B cell (primary cell): Measurements from ENCODE around the gene DIS3L2. TPM values are rescaled to one million over a fixed set of nuclear protein-coding genes. Genes with fewer than 3 reads are reported as not detected.

Experiments used
- ATAC-seq: fragments of 200-7000 bp; cut with Tn5 transposase; one replicate; pipeline ENCODE4 v1.10.0; 2021; ENCODE audit warnings: low read depth, mild to moderate bottlenecking, moderate number of reproducible peaks, moderate library complexity
- CTCF ChIA-PET: fragments of 350-600 bp; sonication (Branson Sonifier 250); formaldehyde crosslinking; loops from one replicate; lab custom pipeline; 2021; ENCODE audit warnings: antibody characterized with exemption, inconsistent platforms; lab: Charles Lee
- POLR2A ChIA-PET: fragments of 350-600 bp; sonication (Branson Sonifier 250); formaldehyde crosslinking; loops from one replicate; lab custom pipeline; 2021; ENCODE audit warnings: antibody characterized with exemption; lab: Charles Lee
- DNase-seq: peaks from one replicate; pipeline ENCODE4 v3.0.0; 2013
- H2AFZ ChIP-seq: 2 replicates; pipeline ENCODE4 v1.6.1; 2012; ENCODE audit warnings: mild to moderate bottlenecking, low read depth, low read length; ENCODE audit not compliant: insufficient read depth, poor library complexity, severe bottlenecking
- H3K27ac ChIP-seq, 2 donors: 1 replicate in 1 of 2; 2 replicates in 1 of 2; pipeline ENCODE4 v1.5.1; 2012 to 2013; ENCODE audit warnings: low read length in 2 of 2, mild to moderate bottlenecking in 2 of 2, moderate library complexity in 1 of 2
- H3K27me3 ChIP-seq, 4 experiments: fragments of 200-600 bp in 1 of 4; sonication (generic) in 1 of 4; replicated peaks in 1 of 4; 1 replicate in 2 of 4; 2 replicates in 2 of 4; pipeline versions ENCODE4 v1.6.1 to v1.7.0; 2013 to 2016; ENCODE audit warnings: low read length in 3 of 4, mild to moderate bottlenecking in 2 of 4, mixed read lengths in 1 of 4, moderate library complexity in 1 of 4; ENCODE audit not compliant: insufficient read depth in 4 of 4, control insufficient read depth in 3 of 4; ENCODE audit errors: control extremely low read depth in 1 of 4
- H3K36me3 ChIP-seq, 2 experiments: replicated peaks in 1 of 2; 1 replicate in 1 of 2; 2 replicates in 1 of 2; pipeline versions ENCODE4 v1.6.1 to v1.7.1; 2013; ENCODE audit warnings: low read length in 1 of 2; ENCODE audit not compliant: insufficient read depth in 2 of 2, control insufficient read depth in 1 of 2; ENCODE audit errors: control extremely low read depth in 1 of 2, extremely low read depth in 1 of 2
- H3K4me1 ChIP-seq, 2 donors: fragments of 200-600 bp in 1 of 2; sonication (generic) in 1 of 2; 1 replicate in 1 of 2; 2 replicates in 1 of 2; pipeline versions ENCODE4 v1.5.1 to v1.6.1; 2013 to 2017; ENCODE audit warnings: low read length in 2 of 2; ENCODE audit not compliant: control insufficient read depth in 2 of 2, insufficient read depth in 2 of 2
- H3K4me2 ChIP-seq: replicated peaks from 2 replicates; pipeline ENCODE3; 2012; ENCODE audit warnings: mild to moderate bottlenecking, low read depth, low read length; ENCODE audit not compliant: poor library complexity, severe bottlenecking
- H3K4me3 ChIP-seq, 5 experiments: fragments of 200-600 bp in 1 of 5; sonication (generic) in 1 of 5; 1 replicate in 3 of 5; 2 replicates in 2 of 5; pipeline versions ENCODE4 v1.5.1 to v1.7.0; 2011 to 2016; ENCODE audit warnings: low read length in 4 of 5, mild to moderate bottlenecking in 4 of 5, low read depth in 2 of 5, control low read depth in 1 of 5, moderate library complexity in 1 of 5; ENCODE audit not compliant: insufficient read depth in 1 of 5; ENCODE audit errors: control extremely low read depth in 1 of 5, extremely low read depth in 1 of 5
- H3K79me2 ChIP-seq: fragments of 200-600 bp; sonication (generic); one replicate; pipeline ENCODE4 v1.6.0; 2016; ENCODE audit warnings: low read length; ENCODE audit not compliant: control insufficient read depth, insufficient read depth
- H3K9ac ChIP-seq: fragments of 200-600 bp; sonication (generic); 2 replicates; pipeline ENCODE4 v1.6.1; 2017; ENCODE audit warnings: mild to moderate bottlenecking, low read length, moderate library complexity
- H3K9me3 ChIP-seq, 3 donors: one replicate each; pipeline versions ENCODE4 v1.6.1 to v1.7.1; 2013; ENCODE audit warnings: low read length in 2 of 3; ENCODE audit not compliant: control insufficient read depth in 2 of 3, insufficient read depth in 1 of 3; ENCODE audit errors: control extremely low read depth in 1 of 3
- H4K20me1 ChIP-seq: 2 replicates; pipeline ENCODE4 v1.6.0; 2012; ENCODE audit warnings: mild to moderate bottlenecking, low read length; ENCODE audit not compliant: insufficient read depth, control insufficient read depth, poor library complexity, severe bottlenecking
- H3K27ac Mint-ChIP-seq: one replicate; pipeline ENCODE4 v1.8.0; 2021; ENCODE audit warnings: mixed read lengths
- H3K27me3 Mint-ChIP-seq: one replicate; pipeline ENCODE4 v1.8.0; 2021; ENCODE audit warnings: mixed read lengths
- H3K4me1 Mint-ChIP-seq: one replicate; pipeline ENCODE4 v1.8.0; 2021; ENCODE audit warnings: mixed read lengths
- H3K4me3 Mint-ChIP-seq: one replicate; pipeline ENCODE4 v1.8.0; 2021; ENCODE audit warnings: mixed read lengths
- H3K9me3 Mint-ChIP-seq: one replicate; pipeline ENCODE4 v1.8.0; 2022; ENCODE audit warnings: mixed read lengths; ENCODE audit not compliant: insufficient read depth
- CTCF ChIP-seq: fragments of 200-600 bp; IDR thresholded peaks from one replicate; pipeline ENCODE4 v1.8.0; 2022; ENCODE audit warnings: antibody characterized with exemption, mild to moderate bottlenecking
- EZH2 ChIP-seq: IDR thresholded peaks from 2 replicates; pipeline ENCODE4 v1.6.1; 2012; ENCODE audit warnings: borderline replicate concordance, low read depth, mild to moderate bottlenecking, moderate library complexity, low read length; ENCODE audit not compliant: insufficient read depth, poor library complexity, severe bottlenecking
- WGBS: methylation state at CpG from one replicate; pipeline ENCODE4 v1.1.5; 2013; ENCODE audit warnings: missing lambda C conversion rate; ENCODE audit not compliant: insufficient coverage; 5-methylcytosine and 5-hydroxymethylcytosine counted together
- intact Hi-C: fragments of 100-400 bp; cut with micrococcal nuclease; formaldehyde crosslinking; loops from one replicate; pipeline ENCODE4 v1.10.0; 2022
- polyA plus RNA-seq: library from polyadenylated mRNA; depleted of rRNA; stranded (reverse); fragments of >200 nt; gene quantifications from 2 replicates; pipeline ENCODE4 v1.2.3, GENCODE V29; 2012
- total RNA-seq, 2 donors: library from RNA; stranded (reverse); fragments of 120-200 nt in 1 of 2; gene quantifications; 1 replicate in 1 of 2; 2 replicates in 1 of 2; pipeline versions ENCODE4 v1.2.3 to v1.2.4, GENCODE V29; 2013 to 2022

The DIS3L2 gene
- total and polyA plus RNA-seq, 2 donors (not counting 1 experiment from before 2014, with no cell fraction given), result 34.5 to 70.1 TPM

- Histone ChIP-seq H3K27me3 (peaks cover 0 to 11% (median 2%) of the 10 kb centered on the region in 4 experiments), H3K27ac (no peak overlapping the region), H3K9ac (no peak overlapping the region), H2AFZ (no peak overlapping the region), H3K36me3 (no peaks in the 10 kb centered on the region), H4K20me1 (no peaks in the 10 kb centered on the region), H3K4me1 (peaks cover 0 to 13% of the 10 kb centered on the region in 2 donors), H3K9me3 (no peaks in the 10 kb centered on the region), H3K4me2 (no peak overlapping the region), H3K4me3 (no peak overlapping the region), H3K79me2 (no peaks in the 10 kb centered on the region)
- ChIA-PET POLR2A (no interaction called here), CTCF (interaction anchor here (0.5 to 1.7 kb wide), 3 partner anchors 10 to 946 kb away, joined by 3 to 7 read pairs (median 5); no protein-coding TSS in a partner anchor)
- Mint-ChIP-seq H3K4me1 (peaks cover 11% of the 10 kb centered on the region), H3K27me3 (peaks cover 29% of the 10 kb centered on the region), H3K4me3 (no peak overlapping the region), H3K27ac (no peak overlapping the region), H3K9me3 (no peaks in the 10 kb centered on the region)
- DNase-seq, result no peak
- intact Hi-C loops, result no loop called here
- 86% methylated on average over 3 of the region's 4 CpGs for WGBS
- TF ChIP-seq CTCF (no peak), EZH2 (no peak)
- ATAC-seq, result no peak
Measured at GRCh38 chr2:231935207-231935524, 26.3 kb upstream of the DIS3L2 start.

GRCh38 chr2:231935815-231936214 lies 25.7 kb upstream of the DIS3L2 start:
- Histone ChIP-seq H3K4me1 (peaks cover 0 to 13% of the 10 kb centered on the region in 2 donors), H3K4me2 (no peak overlapping the region), H3K79me2 (no peaks in the 10 kb centered on the region), H3K36me3 (no peaks in the 10 kb centered on the region), H3K4me3 (no peak overlapping the region), H3K27me3 (peaks cover 0 to 7% (median 2%) of the 10 kb centered on the region in 4 experiments), H3K9ac (no peak overlapping the region), H4K20me1 (no peaks in the 10 kb centered on the region), H3K27ac (no peak overlapping the region), H2AFZ (no peak overlapping the region), H3K9me3 (no peaks in the 10 kb centered on the region)
- no CpG with 5 or more reads among the region's 1 CpG for WGBS
- no peak for TF ChIP-seq CTCF
- TF ChIP-seq EZH2, result no peak
- Mint-ChIP-seq H3K4me1 (peaks cover 11% of the 10 kb centered on the region), H3K9me3 (no peaks in the 10 kb centered on the region), H3K4me3 (no peak overlapping the region), H3K27ac (no peak overlapping the region), H3K27me3 (peaks cover 28% of the 10 kb centered on the region)
- ChIA-PET POLR2A (no interaction called here), CTCF (interaction anchor here (0.5 to 1.7 kb wide), 3 partner anchors 11 to 947 kb away, joined by 3 to 7 read pairs (median 4); no protein-coding TSS in a partner anchor)
- no peak for DNase-seq
- intact Hi-C loops, result no loop called here
- ATAC-seq, result no peak
